Measurements from ENCODE around the gene DUSP14.
A peak's percentile ranks its signal among the peaks of the same experiment; 100 is the strongest.

The DUSP14 gene

GRCh38 chr17:37512442-37513068, 22.9 kb downstream of the DUSP14 start:
- peak in 5 of 56 donors; percentile 13 to 40 (median 18) for DNase-seq

- DNase-seq = no peak
Measured at GRCh38 chr17:37513711-37514110, 24.0 kb downstream of the DUSP14 start.

GRCh38 chr17:37516127-37516571, 26.5 kb downstream of the DUSP14 start:
- peak in 7 of 56 donors; percentile 1 to 63 (median 23) for DNase-seq

GRCh38 chr17:37517881-37518280, 28.2 kb downstream of the DUSP14 start:
- no peak for DNase-seq

GRCh38 chr17:37518826-37519225, 29.1 kb downstream of the DUSP14 start:
- DNase-seq = peak in 2 of 56 donors; percentile 3 to 20

GRCh38 chr17:37519251-37519985, 29.7 kb downstream of the DUSP14 start:
- DNase-seq = no peak

GRCh38 chr17:37520174-37520573, 30.5 kb downstream of the DUSP14 start:
- no peak for DNase-seq

GRCh38 chr17:37521821-37522220, 32.1 kb downstream of the DUSP14 start:
- no peak for DNase-seq

- DNase-seq = no peak
Measured at GRCh38 chr17:37523715-37524219, 34.1 kb downstream of the DUSP14 start.

GRCh38 chr17:37527249-37527851, 37.7 kb downstream of the DUSP14 start:
- peak in 4 of 56 donors; percentile 9 to 27 (median 23) for DNase-seq

GRCh38 chr17:37530420-37530819, 40.7 kb downstream of the DUSP14 start:
- DNase-seq = no peak

- no peak for DNase-seq
Measured at GRCh38 chr17:37532756-37533155, 43.1 kb downstream of the DUSP14 start.

GRCh38 chr17:37535906-37536305, 46.2 kb downstream of the DUSP14 start:
- no peak for DNase-seq

GRCh38 chr17:37538981-37539659, 49.4 kb downstream of the DUSP14 start:
- DNase-seq = no peak

- DNase-seq = no peak
Measured at GRCh38 chr17:37541880-37542660, 52.4 kb downstream of the DUSP14 start.

- DNase-seq = no peak
Measured at GRCh38 chr17:37543637-37544052, 54.0 kb downstream of the DUSP14 start.

GRCh38 chr17:37545486-37545885, 55.8 kb downstream of the DUSP14 start:
- DNase-seq = no peak

GRCh38 chr17:37546302-37546701, 56.6 kb downstream of the DUSP14 start:
- no peak for DNase-seq

- DNase-seq = no peak
Measured at GRCh38 chr17:37547986-37548385, 58.3 kb downstream of the DUSP14 start.

- DNase-seq = peak in 1 of 56 donors; percentile 2
Measured at GRCh38 chr17:37551788-37552187, 62.1 kb downstream of the DUSP14 start.

Measured in nucleus accumbens (tissue), 56 donors.